Heart left ventricle (tissue), 13 donors: ENCODE results near the gene FGFR4.

Source experiments
- CTCF ChIP-seq, 12 donors: fragments of 200-600 bp; sonication (generic) in 4 of 12; IDR thresholded peaks; one replicate each; pipeline versions ENCODE4 v1.5.0 to v1.8.0; 2018 to 2022; ENCODE audit warnings: antibody characterized with exemption in 12 of 12, mild to moderate bottlenecking in 5 of 12
- POLR2A ChIP-seq, 2 donors: fragments of 450-650 bp; IDR thresholded peaks; one replicate each; pipeline ENCODE4 v1.6.1; 2017; ENCODE audit warnings: antibody characterized with exemption in 2 of 2, mild to moderate bottlenecking in 2 of 2, moderate library complexity in 2 of 2
- donor health status: ischemic (EF 13 %, LVEDD 7.1; RV severe dilation, severe dysfunction).
- donor health status: DM: no; HTN: yes; CAD: no.
- donor health status: DM: no; HTN: no; CAD: no.
- donor health status: ischemic (EF 25% LVEDD 6.9; RV normal size, moderate dysfunction).
- donor health status: ischemic (EF 25% LVEDD 5.7; RV mildly dilated, moderate dysfunction).
- donor health status: ischemic (EF 35%, LVEDD 5.7; RV mildly dilated, moderate dysfunction).
- donor health status: nonischemic (EF 11% LVEDD 7.7; RV severe dilation, severe dysfunction).
- donor health status: DM: yes; HTN: yes; CAD: no.
- donor health status: PGD.
- donor health status: ischemic (EF 29% LVEDD 5.4; RV normal size, mild dysfunction).
- donor health status: nonischemic (EF 23%, LVEDD 6.1; RV moderate dilation, normal function).

GRCh38 chr5:177084175-177084574, 2.5 kb upstream of the FGFR4 start:
- no peak for TF ChIP-seq CTCF (IDR thresholded peaks at IDR 0.05)
- TF ChIP-seq POLR2A (IDR thresholded peaks at IDR 0.05) = no peak
